COLO829 (cell line): Measurements from ENCODE around the gene ELK4.
A peak's percentile ranks its signal among the peaks of the same experiment; 100 is the strongest.
"Not testable (repeated sequence)": the region's sequence is repeated elsewhere in the genome, so short reads cannot be mapped to it uniquely, and the experiment has no call there.

Source experiments
- DNase-seq: peaks from one replicate; pipeline ENCODE4 v3.0.0; 2012; ENCODE audit warnings: low spot score

Gene ELK4

GRCh38 chr1:205664399-205665017 lies 32.7 kb upstream of the ELK4 start:
- no peak for DNase-seq

DNA sequence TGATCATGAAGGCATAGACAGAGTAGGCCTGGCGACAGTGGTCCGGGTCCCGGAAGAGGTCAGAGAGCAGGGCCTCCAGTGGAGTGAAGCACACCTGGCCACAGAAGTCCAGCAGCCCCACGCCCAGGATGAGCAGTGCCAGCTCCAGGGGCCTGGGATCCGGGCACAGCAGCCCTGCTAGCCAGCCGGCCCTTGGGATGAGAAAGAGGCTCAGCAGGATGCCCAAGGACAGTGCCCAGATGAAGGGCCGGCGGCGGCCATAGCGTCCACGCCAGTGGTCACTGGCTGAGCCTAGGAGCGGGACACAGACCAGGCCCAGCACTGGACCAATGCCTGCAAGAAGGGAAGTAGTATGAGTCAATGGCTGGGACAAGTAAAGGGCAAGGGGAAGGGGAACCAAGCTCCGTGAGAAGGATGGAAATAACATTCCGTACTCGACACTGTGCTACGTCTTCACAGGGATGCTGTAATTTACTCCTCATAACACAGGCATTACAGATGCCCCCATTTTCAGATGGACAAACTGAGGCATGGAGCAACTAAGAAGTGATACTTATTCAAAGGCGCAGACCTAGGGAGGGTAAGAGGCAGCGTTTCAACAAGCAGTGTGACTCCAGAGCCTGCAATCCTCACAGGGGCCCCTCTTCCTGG lies 31.6 kb upstream of the ELK4 start:
- DNase-seq = no peak

- no peak for DNase-seq
These were observed 31.0 kb upstream of the ELK4 start for GRCh38 chr1:205662791-205663190.

- DNase-seq = no peak
These were observed 30.4 kb upstream of the ELK4 start for GRCh38 chr1:205662135-205662738.

DNA sequence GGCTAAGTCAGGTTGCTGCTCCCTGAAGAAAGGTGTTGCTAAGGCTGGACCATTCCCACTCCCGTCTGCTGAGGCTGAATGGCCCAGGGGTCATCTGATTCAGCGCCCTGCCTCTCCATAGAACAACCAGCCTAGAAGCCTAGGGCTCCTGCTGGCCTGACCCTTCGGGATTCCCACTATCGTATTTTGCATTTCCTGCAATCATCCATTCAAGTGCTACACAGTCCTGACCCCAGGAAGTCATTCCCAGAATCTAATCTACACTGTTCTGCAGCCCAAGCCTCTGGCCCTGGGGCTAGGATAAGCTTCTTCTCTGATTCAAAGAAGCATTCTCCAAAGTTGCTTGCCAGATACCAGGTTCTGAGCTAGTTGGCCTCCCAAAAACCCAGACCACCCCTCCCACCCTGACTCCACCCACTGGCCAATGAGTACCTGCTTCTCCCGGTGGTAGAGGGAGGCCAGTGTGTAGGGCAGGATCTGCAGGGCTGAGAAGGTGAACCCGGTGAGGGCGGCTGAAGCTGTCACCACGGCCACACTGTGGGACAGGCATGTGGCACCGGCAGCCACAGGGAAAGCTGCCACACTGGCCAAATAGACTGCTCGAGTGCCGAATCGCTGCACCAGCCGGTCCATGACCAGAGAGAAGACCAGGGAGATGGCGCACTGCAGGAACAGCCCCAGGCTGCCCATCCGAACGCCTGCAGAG lies 29.8 kb upstream of the ELK4 start:
- no peak for DNase-seq

- no peak for DNase-seq
These were observed 28.6 kb upstream of the ELK4 start for GRCh38 chr1:205660361-205660760.

DNA sequence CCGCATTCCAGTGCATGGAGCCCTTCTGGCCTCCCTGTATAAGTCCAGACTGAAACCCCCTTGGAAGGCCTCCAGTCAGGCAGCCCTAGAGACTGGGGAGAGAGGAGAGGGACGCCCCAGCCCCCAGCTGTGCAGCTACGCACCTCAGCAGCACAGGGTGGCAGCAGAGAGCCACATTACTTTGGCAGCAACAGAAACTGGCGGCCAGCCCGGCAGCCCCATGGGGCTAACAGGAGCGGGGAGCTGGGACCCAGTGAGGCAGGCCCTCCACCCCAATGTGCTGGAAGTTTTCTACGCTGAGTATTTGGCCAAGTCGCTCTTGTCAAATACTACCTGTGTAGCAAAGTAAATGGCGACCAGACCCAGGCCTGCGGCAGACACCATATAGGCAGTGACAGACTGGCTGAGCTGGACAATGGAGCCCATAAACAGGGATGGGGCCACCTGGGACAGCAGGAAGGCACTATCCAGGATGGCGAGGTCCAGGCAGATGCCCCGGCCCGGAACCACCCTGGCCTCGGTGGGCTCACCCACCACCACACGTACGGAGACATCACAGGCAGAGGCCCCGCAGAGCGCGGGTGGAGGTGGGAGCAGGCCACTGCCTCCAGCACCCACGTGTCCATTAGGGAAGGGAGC lies 27.3 kb upstream of the ELK4 start:
- DNase-seq = peak; percentile 72

- no peak for DNase-seq
These were observed 24.4 kb upstream of the ELK4 start for GRCh38 chr1:205656236-205656635.

GRCh38 chr1:205652984-205653383 lies 21.2 kb upstream of the ELK4 start:
- no peak for DNase-seq

GRCh38 chr1:205650241-205650640 lies 18.4 kb upstream of the ELK4 start:
- no peak for DNase-seq

GRCh38 chr1:205645519-205645918 lies 13.7 kb upstream of the ELK4 start:
- DNase-seq = no peak

DNA sequence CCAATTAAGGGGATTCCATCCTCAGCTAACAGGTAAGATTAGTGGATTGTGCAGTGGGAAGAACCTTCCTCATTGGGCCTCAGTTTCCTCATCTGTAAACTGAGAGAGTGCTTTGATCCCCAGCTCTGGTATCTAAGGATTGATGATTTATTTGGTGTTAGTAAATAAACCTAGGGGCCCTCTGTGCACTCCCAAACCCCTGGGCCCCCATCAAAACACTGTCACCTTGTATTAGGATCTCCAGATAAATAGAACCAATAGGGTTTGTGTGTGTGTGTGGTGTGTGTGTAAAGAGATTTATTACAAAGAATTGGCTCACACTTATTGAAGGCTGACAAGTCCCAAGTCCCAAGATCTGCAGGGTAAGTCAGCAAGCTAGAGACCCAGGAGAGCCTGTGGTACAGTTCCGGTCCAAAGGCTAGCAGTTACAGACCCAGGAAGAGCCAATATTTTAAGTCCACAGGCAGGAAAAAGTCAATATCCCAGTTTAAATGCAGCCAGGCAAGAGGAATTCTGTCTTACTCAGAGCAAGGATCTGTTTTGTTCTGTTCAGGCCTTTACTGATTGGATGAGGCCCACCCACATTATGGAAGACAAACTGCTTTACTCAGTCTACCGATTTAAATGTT lies 11.0 kb upstream of the ELK4 start:
- no peak for DNase-seq

DNA sequence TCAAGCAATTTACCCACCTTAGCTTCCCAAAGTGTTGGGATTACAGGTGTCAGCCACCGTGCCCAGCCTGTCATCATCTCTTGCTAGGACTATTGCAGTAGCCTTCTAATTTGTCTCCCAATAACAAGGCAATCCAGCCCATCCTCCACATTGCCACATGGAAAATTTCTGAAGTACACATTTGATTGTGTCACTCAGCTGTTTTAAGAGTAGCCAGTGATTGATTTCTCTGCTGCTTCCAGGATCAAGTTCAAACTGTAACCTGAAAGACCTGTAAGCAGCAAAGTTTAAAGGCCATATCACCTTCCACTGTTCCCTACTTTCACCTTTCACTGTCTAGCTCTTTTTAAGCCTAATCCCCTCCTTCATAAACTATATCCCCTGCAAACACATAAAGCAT lies 7.8 kb upstream of the ELK4 start:
- no peak for DNase-seq

- DNase-seq = no peak
These were observed 6.2 kb upstream of the ELK4 start for GRCh38 chr1:205637854-205638468.

GRCh38 chr1:205636732-205637131 lies 4.9 kb upstream of the ELK4 start:
- DNase-seq = no peak

- DNase-seq = not testable (repeated sequence)
These were observed 4.3 kb upstream of the ELK4 start for GRCh38 chr1:205636138-205636530.

- peak; percentile 28 for DNase-seq
These were observed 1.7 kb upstream of the ELK4 start for GRCh38 chr1:205633421-205633976.

- DNase-seq = no peak
These were observed 908 bp upstream of the ELK4 start for GRCh38 chr1:205632669-205633169.

- peak; percentile 44 for DNase-seq
These were observed 622 bp downstream of the ELK4 start for GRCh38 chr1:205631010-205631767.

- DNase-seq = no peak
These were observed 1.2 kb downstream of the ELK4 start for GRCh38 chr1:205630651-205631009.
